CD4-positive, alpha-beta T cell treated with Interleukin-1 beta for 1 hour (primary cell): ENCODE data around the gene CRIP1.

Source experiments
- DNase-seq, 2 donors: peaks; one replicate each; pipeline ENCODE4 v3.0.0-alpha.2; 2020 to 2022

Gene CRIP1

GRCh38 chr14:105482486-105483110 lies 4.1 kb upstream of the CRIP1 start:
- DNase-seq: no peak

GRCh38 chr14:105483300-105484068 lies 3.2 kb upstream of the CRIP1 start:
- no peak for DNase-seq

DNA sequence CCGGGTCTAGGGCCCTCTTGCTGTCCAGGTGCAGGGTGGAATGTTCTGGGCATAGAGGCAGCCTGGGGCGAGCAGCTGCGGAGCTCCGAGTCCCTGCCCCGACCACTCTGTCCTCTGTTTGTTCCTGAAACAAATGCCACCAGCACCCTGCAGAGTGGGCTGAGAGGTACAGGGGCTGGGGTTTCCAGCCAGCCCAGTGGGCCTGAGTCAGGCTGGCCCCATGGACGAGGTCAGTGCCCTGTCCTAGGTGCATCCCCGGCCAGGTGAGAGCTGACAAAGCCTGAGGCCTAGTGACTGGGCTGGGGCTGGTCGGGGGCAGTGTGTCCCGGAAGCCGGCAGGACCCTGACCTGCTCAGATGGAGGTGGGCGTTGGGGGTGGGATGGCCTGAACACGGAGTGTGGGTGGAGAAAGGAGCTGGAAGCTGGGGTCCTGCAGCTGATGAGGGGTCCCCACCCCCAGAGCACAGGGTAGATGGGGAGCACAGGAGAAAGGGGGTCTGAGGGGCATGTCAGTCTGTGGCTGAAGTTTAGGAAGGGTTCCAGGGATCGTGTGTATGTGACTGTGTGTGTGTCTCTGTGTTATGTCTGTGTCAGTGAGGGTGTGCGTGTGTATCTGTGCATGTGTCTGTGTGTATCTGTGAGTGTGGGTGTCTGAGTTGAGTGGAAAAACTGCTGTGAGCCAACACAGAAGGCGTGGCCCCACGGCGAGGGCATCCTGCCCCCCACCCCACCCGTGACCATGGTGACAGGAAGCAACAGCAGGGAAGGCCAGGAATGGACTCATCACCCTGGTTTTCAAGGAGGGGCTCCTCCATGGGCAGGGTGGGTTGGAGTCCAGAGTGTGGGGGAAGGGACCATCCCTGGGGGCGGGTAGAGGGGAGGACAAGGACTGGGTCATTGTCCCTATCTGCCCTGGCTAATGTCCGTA lies 2.4 kb upstream of the CRIP1 start:
- DNase-seq: peak; percentile 81 to 83

- DNase-seq: no peak
Measured at GRCh38 chr14:105484997-105485393, 1.7 kb upstream of the CRIP1 start.

DNA sequence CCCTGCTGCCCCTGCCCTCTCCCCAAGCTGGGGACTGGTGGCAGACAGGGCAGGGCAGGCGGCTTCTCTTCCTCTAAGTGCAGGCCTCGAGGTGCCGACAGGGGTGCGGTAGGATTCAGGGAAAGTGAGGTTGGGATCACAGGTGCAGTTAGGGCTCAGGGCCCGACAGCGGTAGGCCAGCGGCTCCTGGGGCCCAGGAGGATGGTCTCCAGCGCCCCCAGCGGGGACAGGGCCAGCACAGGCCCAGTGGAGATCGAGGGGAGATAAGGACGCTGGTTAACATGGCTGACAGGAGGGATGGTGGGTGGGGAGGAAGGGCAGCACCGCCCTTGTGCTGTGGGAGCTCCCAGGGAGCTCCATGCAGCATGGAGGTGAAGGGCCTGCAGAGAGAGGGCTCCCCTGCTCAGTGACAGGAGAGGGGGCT lies 935 bp upstream of the CRIP1 start:
- peak; percentile 80 to 83 for DNase-seq

DNA sequence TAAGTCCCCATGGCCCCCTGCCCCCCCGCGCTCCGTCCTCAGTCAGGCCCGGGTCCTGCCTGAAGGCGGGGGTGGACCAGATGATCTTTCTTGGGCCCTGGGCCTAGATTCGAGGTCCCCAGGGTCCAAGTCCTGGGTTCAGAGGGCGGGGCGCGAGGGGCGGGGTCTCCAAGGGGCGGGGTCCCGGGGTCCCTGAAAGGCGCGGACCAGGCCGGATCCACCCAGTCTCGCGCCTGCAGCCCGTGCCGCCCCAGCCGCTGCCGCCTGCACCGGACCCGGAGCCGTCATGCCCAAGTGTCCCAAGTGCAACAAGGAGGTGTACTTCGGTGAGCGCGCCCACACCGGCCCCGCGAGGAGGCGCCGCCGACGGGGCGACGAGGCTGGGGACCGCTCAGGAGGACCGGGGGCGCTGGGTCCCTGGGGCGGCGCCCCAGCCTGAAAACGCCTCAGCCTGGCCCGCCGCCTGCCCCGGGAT lies 325 bp downstream of the CRIP1 start:
- DNase-seq: peak; percentile 84 to 86

- peak; percentile 83 for DNase-seq
Measured at GRCh38 chr14:105487449-105487985, 831 bp downstream of the CRIP1 start.

DNA sequence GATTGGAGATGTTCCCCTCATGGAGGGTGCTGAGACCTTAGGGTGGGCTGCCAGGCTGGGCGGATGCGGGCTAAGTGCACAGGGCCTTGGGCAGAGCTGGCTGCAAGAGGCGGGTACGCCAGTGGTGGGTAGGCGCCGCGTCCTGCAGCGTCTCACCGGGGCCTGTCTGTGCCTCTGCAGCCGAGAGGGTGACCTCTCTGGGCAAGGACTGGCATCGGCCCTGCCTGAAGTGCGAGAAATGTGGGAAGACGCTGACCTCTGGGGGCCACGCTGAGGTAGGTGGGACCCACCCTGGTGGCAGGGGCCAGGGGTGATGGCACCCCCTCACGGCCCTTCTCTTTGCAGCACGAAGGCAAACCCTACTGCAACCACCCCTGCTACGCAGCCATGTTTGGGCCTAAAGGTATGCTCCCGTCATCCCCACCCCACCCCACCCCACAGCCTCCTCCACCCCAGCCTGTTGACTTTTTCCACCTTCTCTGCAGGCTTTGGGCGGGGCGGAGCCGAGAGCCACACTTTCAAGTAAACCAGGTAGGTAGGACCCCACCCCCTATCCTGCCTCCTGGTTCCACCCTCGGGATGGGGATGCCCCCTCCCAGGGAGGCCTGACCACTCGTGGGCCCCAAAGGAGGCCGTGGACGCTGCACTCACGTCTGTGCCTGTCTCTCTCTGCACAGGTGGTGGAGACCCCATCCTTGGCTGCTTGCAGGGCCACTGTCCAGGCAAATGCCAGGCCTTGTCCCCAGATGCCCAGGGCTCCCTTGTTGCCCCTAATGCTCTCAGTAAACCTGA lies 1.5 kb downstream of the CRIP1 start:
- DNase-seq: peak; percentile 51 to 53

DNA sequence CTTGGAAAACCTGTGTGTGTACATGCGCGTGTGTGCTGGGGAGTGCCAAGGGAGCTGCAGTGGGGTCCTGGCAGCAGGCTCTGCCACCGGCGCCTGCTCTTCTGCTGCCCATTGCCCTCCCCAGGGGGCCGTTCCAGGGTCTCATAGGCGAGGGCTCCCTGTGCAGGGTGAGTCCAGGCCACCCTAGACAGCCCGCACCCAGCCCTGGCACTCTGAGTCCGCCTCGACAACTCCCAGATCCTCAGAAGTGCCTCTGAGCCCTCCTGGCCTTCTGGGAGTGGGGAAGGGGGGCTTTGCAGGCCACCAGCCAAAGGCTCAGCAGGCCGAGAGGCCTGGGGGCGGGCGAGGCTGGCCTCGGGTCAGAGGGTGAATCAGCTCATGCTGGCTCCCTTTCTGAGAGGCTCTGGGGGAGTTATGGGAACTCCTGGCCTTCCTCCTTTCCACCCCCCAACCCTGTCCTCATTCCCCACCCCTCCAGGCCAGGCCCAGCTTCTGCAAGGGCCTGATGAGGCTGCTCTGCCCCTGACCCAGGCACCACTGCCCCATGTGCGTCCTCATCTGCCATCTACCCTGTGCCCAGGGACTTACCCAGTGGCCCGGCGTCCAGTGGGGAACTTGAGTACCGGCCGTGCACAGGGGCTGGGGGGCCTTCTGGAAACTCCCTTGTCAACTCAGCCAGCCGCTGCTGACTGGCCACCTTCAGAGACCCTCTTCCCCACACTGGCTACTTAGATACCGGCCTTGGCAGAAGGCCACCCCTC lies 2.3 kb downstream of the CRIP1 start:
- DNase-seq: peak; percentile 50 to 51

DNA sequence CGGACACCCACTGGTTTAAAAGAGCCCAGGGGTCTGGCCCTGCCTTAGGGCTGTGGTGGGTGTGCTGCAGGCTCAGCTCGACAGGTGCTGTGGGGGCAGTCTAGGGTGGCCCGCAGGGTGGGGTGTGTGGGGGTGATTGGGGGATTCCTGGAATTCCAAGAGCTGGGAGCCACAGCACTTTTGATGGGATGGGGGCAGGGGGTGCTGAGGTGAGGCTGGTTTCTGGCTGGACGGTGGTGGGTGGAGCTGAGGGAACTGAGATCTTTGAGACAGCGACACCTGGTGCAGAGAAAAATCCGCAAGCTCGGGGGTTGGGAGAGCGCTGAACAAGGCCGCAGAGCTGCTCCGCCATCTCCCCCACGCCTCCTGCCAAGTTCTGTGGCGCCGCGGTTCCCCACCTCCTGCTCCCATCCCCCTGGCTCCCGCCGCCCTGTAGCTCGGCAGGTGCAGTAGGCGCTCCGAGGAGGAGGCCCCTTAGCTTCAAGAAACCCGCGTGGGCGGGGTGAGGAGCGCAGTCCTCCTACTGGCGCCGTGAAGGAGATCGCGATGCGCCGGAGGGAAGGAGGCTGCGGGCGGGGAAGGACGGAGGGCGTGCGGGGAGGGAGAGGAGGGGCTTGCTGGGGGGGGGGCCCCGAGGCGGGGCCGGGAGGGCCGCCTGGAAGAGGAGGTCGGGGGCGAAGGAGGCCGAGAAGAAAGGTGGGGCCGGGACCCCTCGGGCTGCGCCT lies 3.0 kb downstream of the CRIP1 start:
- DNase-seq: peak; percentile 89 to 90

DNA sequence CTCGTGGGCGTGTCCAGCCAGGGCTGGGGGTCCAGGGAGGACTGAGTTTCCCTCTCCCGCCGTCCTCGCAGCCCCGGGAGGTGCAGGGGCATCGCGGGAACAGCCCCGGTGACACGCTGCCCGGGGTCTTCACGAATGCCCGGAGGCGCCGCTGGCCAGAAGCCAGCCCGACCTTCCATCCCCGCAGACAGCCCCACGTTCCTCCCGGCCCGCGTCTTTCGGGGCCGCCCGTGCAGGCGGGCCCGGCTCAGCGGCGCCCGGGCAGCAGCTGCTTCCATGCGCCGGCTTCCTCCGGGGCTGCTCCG lies 3.5 kb downstream of the CRIP1 start:
- no peak for DNase-seq

GRCh38 chr14:105490572-105491365 lies 4.1 kb downstream of the CRIP1 start, which contains the start of gene TEDC1:
Gene TEDC1, plus strand, starts transcription at chr14:105491246. Its CDS starts 130 bp downstream, at chr14:105491376.
- peak; percentile 100 for DNase-seq

DNA sequence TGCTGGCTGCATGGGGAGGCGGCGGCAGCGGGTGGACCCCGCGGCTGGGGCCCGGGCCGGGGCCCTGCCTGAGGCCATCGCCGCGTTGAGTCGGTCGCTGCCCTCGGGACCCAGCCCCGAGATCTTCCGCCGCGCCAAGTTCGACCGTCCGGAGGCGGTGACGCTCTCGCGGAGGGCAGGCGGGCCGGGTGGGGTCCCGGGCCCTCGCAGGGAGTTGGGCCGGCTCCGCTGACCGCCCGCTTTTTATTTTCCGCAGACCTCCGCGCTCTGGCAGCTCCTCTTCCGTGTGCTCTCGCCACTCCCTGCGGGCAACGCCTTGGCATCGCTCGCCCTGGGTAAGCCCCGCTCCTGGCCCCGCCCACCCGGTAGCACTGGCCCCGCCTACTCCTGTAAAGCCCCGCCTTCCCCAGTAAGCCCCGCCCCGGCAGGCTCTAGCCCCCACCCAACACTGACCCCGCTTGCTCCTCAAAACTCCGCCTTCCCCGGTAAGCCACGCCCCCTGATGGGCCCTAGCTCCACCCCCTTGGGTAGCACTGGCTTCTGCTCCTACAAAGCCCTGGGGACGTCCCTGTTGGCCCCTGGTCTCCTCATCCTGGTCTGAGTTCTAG lies 4.8 kb downstream of the CRIP1 start:
- DNase-seq: peak; percentile 87 to 90

DNA sequence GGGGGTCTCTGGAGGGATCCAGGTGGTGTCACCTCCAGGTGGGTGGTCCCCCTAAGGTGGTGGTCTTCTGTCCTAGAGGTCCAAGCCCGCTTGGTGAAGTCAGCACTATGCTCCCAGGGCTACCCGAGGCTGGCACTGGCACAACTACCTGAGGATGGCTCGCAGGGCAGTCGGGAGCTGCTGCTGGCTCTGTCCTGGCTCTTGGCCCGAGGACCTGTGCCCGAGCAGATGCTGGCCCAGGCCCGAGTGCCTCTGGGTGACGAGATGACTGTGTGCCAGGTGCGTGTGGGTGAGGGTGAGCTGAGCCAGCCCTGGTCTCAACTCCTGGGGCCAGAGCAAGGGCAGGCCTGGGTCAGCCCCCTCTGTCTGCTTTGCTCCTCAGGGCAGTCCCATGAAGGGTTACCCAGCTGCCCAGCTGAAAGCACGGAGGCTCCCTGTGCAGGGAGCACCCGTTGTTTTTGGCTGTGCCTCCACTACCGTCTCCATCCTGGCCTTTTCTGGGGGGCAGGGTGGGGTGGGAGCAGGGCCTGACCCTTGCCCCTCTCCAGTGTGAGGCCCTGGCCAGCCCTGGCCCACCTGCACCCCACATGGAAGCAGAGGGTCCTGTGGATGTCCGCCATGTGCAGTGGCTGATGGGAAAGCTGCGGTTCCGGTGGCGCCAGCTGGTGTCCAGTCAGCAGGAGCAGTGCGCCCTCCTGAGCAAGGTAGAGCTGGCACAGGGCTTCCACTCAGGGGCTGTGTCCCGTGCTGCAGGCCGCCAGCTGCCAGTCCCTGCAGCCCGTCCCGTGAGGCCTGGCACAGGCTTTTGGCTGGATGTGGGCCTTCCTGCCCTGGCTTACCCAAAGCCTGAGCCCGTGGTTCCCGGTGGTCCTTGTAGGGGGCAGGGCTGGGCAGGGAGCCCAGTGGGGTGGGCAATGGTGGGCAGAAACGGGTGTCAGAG lies 5.6 kb downstream of the CRIP1 start:
- DNase-seq: peak; percentile 12 to 37

DNA sequence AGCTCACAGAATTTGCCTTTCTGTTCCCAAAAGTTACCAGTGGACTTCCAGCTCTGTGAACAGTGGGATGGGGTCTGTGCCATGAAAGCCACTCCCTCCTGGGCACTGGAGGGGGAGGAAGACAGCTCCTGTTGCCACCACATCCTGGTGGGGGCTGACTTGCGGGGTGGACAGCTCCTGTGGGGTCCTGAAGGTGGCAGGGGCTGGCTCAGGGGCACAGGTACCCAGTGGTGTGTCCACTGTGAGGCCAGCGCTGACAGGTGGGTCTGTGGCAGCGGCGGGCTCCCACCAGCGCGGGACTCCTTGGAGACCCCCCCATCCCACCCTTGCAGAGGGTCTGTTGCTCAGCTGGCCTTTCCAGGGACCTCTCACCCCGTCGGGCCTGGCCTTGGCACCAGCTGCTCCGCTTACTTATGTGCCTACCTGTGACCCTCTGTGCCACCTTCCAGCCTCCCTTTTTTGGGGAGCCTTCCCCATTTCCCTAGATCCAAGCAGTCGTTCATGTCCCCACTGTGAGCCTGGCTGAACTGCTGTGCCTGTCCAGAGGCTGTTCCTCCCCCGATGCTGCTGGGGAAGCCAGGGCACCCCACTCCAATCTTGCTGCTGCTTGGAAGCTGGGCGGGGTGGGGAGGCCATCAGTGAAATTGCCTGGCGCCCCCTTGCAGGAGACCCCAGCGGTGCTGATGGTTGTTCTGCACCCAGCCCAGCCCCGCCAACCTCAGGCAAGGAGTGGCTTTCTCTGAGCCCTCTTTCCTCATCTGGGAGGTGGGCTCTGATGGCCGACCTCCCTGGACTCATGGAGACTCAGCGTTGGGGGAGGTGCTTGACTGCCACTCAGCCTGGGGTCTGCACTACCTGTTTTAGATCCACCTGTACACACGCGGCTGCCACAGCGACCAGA lies 6.5 kb downstream of the CRIP1 start:
- DNase-seq: peak; percentile 22 to 26

- DNase-seq: peak in 1 of 2 donors; percentile 11
Measured at GRCh38 chr14:105493921-105494605, 7.4 kb downstream of the CRIP1 start.

DNA sequence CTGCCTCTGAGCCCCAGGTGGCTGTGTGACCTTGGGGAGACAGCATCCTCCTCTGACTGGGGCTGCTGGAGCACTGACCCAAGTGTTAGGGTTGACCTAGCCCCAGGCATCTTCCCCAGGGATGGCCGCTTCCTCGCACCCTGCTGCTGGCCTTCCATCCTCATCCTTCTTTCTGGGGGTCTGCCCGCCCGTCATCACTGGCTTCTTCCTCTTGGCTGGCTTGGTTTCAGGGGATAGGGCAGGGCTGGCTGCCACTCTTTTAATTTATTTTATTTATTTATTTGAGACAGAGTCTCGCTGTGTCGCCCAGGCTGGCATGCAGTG lies 7.9 kb downstream of the CRIP1 start:
- DNase-seq: peak in 1 of 2 donors; percentile 1
